Right lobe of liver (tissue), 6 donors: ENCODE results near the gene MCUR1. TPM values are rescaled to one million over a fixed set of nuclear protein-coding genes. Genes with fewer than 3 reads are reported as not detected.

Experiments
- ATAC-seq, 4 donors: fragments of 200-7000 bp; cut with Tn5 transposase; one replicate each; pipeline ENCODE4 v1.9.1; 2020; ENCODE audit warnings: mild to moderate bottlenecking in 4 of 4, moderate library complexity in 4 of 4
- DNase-seq, 3 donors: peaks; one replicate each; pipeline ENCODE4 v3.0.0-alpha.2; 2020
- H3K27ac ChIP-seq, 3 donors: fragments of 200-600 bp; one replicate each; pipeline ENCODE4 v1.8.0; 2022
- H3K27me3 ChIP-seq, 2 donors: fragments of 200-600 bp; one replicate each; pipeline ENCODE4 v1.8.0; 2022
- H3K36me3 ChIP-seq, 4 donors: fragments of 200-600 bp; sonication (generic) in 1 of 4; one replicate each; pipeline versions ENCODE4 v1.5.1 to v1.8.0; 2017 to 2022; ENCODE audit warnings: control low read depth in 1 of 4
- H3K4me1 ChIP-seq, 4 donors: fragments of 200-600 bp; sonication (generic) in 1 of 4; one replicate each; pipeline versions ENCODE4 v1.5.1 to v1.8.0; 2017 to 2022; ENCODE audit warnings: control low read depth in 1 of 4
- H3K4me3 ChIP-seq, 3 donors: fragments of 200-600 bp; one replicate each; pipeline ENCODE4 v1.8.0; 2022
- H3K9me3 ChIP-seq, 4 donors: fragments of 200-600 bp; sonication (generic) in 1 of 4; one replicate each; pipeline versions ENCODE4 v1.5.1 to v1.8.0; 2017 to 2022; ENCODE audit warnings: control low read depth in 1 of 4
- POLR2A ChIP-seq: fragments of 450-650 bp; IDR thresholded peaks from one replicate; pipeline ENCODE4 v1.6.1; 2017; ENCODE audit warnings: antibody characterized with exemption, mild to moderate bottlenecking
- WGBS: methylation state at CpG from one replicate; pipeline ENCODE4 v1.1.6; 2018; ENCODE audit warnings: low coverage, low lambda C conversion rate; ENCODE audit not compliant: insufficient coverage; ENCODE audit errors: missing lambda C conversion rate; 5-methylcytosine and 5-hydroxymethylcytosine counted together
- intact Hi-C, 2 donors: fragments of 100-400 bp; cut with DNase I; formaldehyde crosslinking; loops; one replicate each; pipeline versions ENCODE4 v1.11.2 to v1.14.1; 2022
- total RNA-seq, 6 experiments: library from RNA; depleted of rRNA in 2 of 6; stranded (reverse); fragments of >200 nt in 2 of 6; fragmentation: NEBNext Ultra II Directional in 3 of 6; extraction: Animal tissue kit (Norgen Biotek cat#: 25700) in 3 of 6; gene quantifications; one replicate each; pipeline versions ENCODE4 v1.1.0 to v1.2.4, GENCODE V29; 2016 to 2023
- TF ChIP-seq, protein P1 (sequence below), 4 donors: fragments of 200-600 bp in 3 of 4; fragments of 450-650 bp in 1 of 4; IDR thresholded peaks; one replicate each; pipeline versions ENCODE4 v1.5.1 to v1.8.0; 2016 to 2022; ENCODE audit warnings: antibody characterized with exemption in 4 of 4, mild to moderate bottlenecking in 2 of 4
- donor health status: DM: no; HTN: yes; CAD: no.
- donor health status: DM: no; HTN: no; CAD: no.
- donor health status: DM: no; HTN: no; CAD: no.
- donor health status: DM: no; HTN: yes; CAD: no.
- donor health status: DM: no; HTN: yes; CAD: no.

The MCUR1 gene
- total RNA-seq, 6 experiments from 2014 or later, result 12.7 to 17.8 (median 15.2) TPM

DNA sequence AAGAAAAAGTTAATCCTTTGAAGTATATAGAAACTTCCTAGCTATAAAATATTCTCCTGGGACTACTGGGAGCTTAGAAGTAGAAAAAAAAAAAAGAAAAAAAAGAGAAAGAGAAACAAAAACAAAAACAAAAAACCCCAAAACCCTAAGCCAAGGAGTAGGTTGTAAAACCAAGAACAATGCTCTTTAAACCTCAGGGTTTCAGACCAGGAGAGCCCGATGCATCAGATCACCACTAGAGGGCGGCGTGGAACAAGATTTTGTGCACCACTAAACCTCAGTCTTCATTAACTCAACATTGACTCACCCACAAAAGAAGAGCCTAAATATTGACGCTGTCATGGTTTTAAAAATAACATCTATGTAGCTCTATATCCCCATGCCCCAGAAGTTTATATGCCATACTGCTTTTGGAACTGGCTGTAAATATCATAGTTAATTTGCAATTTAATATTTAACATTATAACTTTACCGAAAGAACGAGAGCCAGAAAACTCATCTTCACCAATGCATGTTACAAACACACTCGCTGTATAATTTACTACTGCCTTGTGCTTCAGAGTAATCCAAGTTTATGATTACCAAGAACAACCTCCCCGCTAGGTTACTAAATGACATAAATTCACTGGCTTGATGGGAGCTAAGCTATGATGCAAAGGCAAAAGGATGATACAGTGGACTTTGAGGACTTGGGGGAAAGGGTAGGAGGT lies 19.2 kb downstream of the MCUR1 start:
- H3K27ac ChIP-seq, result no peak overlapping the region
- TF ChIP-seq, protein P1, sequence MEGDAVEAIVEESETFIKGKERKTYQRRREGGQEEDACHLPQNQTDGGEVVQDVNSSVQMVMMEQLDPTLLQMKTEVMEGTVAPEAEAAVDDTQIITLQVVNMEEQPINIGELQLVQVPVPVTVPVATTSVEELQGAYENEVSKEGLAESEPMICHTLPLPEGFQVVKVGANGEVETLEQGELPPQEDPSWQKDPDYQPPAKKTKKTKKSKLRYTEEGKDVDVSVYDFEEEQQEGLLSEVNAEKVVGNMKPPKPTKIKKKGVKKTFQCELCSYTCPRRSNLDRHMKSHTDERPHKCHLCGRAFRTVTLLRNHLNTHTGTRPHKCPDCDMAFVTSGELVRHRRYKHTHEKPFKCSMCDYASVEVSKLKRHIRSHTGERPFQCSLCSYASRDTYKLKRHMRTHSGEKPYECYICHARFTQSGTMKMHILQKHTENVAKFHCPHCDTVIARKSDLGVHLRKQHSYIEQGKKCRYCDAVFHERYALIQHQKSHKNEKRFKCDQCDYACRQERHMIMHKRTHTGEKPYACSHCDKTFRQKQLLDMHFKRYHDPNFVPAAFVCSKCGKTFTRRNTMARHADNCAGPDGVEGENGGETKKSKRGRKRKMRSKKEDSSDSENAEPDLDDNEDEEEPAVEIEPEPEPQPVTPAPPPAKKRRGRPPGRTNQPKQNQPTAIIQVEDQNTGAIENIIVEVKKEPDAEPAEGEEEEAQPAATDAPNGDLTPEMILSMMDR (IDR thresholded peaks at IDR 0.05), result peak; percentile 85 to 97 (median 96)
- TF ChIP-seq POLR2A, result no peak
- 55% methylated on average over 6 of the region's 8 CpGs for WGBS
- intact Hi-C loops, result loop anchor here in 1 of 2 donors (10.0 kb wide), 1 partner anchor 270 kb away; no protein-coding TSS in a partner anchor
- H3K9me3 ChIP-seq, result no peaks in the 10 kb centered on the region
- no peaks in the 10 kb centered on the region for H3K27me3 ChIP-seq
- DNase-seq, result peak; percentile 75 to 79 (median 77)
- no peaks in the 10 kb centered on the region for H3K4me1 ChIP-seq
- peaks cover 0 to 29% (median 2%) of the 10 kb centered on the region in 4 donors for H3K36me3 ChIP-seq
- no peak overlapping the region for H3K4me3 ChIP-seq
- ATAC-seq, result peak; percentile 92 to 98 (median 94)

DNA sequence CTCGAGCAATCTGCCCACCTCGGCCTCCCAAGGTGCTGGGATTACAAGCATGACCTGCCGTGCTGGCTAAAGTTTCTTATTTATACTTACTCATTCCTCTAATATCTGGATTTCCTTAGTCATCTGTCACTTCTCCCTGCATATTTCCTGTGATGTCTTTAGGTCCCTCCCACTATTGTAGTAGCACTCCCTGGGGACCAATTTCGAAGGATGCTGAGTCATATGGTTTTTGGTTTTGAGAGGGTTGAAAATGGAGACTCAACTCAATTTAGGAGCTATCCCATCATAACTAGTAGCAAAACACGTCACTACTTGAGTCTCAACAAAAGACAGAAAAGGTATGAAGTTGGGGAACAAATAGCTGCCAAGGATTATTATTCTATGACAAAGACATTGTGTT lies 20.2 kb downstream of the MCUR1 start:
- no peak overlapping the region for H3K4me3 ChIP-seq
- peaks cover 0 to 30% (median under 1%) of the 10 kb centered on the region in 4 donors for H3K36me3 ChIP-seq
- no peak for ATAC-seq
- H3K4me1 ChIP-seq, result no peaks in the 10 kb centered on the region
- TF ChIP-seq, protein P1 (IDR thresholded peaks at IDR 0.05), result no peak
- TF ChIP-seq POLR2A, result no peak
- 75% methylated on average over 5 of the region's 5 CpGs for WGBS
- no peaks in the 10 kb centered on the region for H3K9me3 ChIP-seq
- no peaks in the 10 kb centered on the region for H3K27me3 ChIP-seq
- intact Hi-C loops, result loop anchor here in 1 of 2 donors (10.0 kb wide), 1 partner anchor 271 kb away; no protein-coding TSS in a partner anchor
- no peak for DNase-seq
- H3K27ac ChIP-seq, result no peak overlapping the region

DNA sequence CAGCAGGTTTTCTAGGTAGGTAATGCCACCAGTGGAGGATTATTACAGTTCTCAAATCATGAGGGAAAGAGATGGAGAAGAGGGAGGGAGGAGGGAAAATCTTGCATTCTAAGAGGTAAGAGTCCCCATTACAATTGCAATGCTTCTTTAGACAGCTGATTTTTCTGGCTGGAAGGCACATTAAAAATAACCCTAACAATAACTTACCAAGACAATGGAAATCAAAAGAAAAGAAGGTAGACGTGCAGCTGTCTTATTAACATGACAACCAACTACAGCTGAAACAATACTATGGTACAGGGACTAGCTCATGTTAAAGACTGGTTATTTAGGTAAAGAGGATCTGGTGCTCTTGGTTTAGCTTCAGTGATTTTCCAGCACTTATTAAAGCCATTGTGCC lies 24.6 kb downstream of the MCUR1 start:
- Histone ChIP-seq H3K4me1 (no peaks in the 10 kb centered on the region), H3K36me3 (peaks cover 0 to 18% (median under 1%) of the 10 kb centered on the region in 4 donors), H3K27ac (no peak overlapping the region), H3K27me3 (no peaks in the 10 kb centered on the region), H3K4me3 (no peak overlapping the region), H3K9me3 (no peaks in the 10 kb centered on the region)
- 82% methylated on average over 1 of the region's 1 CpG for WGBS
- TF ChIP-seq, protein P1 (IDR thresholded peaks at IDR 0.05), result no peak
- TF ChIP-seq POLR2A, result no peak
- no peak for DNase-seq
- ATAC-seq, result no peak
- intact Hi-C loops, result loop anchor here in 1 of 2 donors (10.0 kb wide), 1 partner anchor 275 kb away; no protein-coding TSS in a partner anchor

DNA sequence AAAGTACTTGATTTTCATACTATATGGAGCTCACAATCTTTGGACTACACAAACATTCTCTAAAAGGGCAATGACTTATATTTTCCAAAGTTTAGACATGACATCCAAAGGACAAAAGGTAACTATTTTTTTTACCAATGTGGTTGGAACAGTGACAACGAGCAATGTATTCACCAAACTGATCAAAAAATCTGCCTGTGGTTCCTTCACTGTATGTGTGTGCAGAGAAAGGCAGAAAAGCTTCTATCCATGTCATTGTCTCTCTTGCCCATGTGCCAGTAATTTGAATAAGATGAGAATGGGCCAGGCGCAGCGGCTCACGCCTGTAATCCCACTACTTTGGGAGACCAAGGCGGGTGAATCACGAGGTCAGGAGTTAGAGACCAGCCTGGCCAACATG lies 25.5 kb downstream of the MCUR1 start:
- Histone ChIP-seq H3K9me3 (no peaks in the 10 kb centered on the region), H3K36me3 (peaks cover 0 to 18% (median under 1%) of the 10 kb centered on the region in 4 donors), H3K4me1 (no peaks in the 10 kb centered on the region), H3K4me3 (no peak overlapping the region), H3K27ac (no peak overlapping the region), H3K27me3 (no peaks in the 10 kb centered on the region)
- TF ChIP-seq POLR2A, result no peak
- TF ChIP-seq, protein P1 (IDR thresholded peaks at IDR 0.05), result no peak
- ATAC-seq (no peak), DNase-seq (no peak)
- 94% methylated on average over 6 of the region's 6 CpGs for WGBS
- intact Hi-C loops, result no loop called here
